Parathyroid adenoma (tissue), 2 donors: ENCODE results near the gene NKAIN2.
"Not testable (repeated sequence)": the region's sequence is repeated elsewhere in the genome, so short reads cannot be mapped to it uniquely, and the experiment has no call there.

ENCODE experiments used
- H2AFZ ChIP-seq: fragments of 300-600 bp; sonication (generic); one replicate; pipeline ENCODE4 v1.7.0; 2017; ENCODE audit warnings: antibody characterized with exemption, mild to moderate bottlenecking
- H3K27ac ChIP-seq: fragments of 300-600 bp; sonication (generic); one replicate; pipeline ENCODE4 v1.7.0; 2017
- H3K27me3 ChIP-seq: fragments of 300-600 bp; sonication (generic); one replicate; pipeline ENCODE4 v1.7.0; 2017; ENCODE audit warnings: low read length; ENCODE audit not compliant: control insufficient read depth, insufficient read depth
- H3K36me3 ChIP-seq: fragments of 300-600 bp; sonication (generic); one replicate; pipeline ENCODE4 v1.7.0; 2017; ENCODE audit warnings: low read length; ENCODE audit not compliant: control insufficient read depth, insufficient read depth
- H3K4me1 ChIP-seq: fragments of 300-600 bp; sonication (generic); one replicate; pipeline ENCODE4 v1.7.0; 2017; ENCODE audit warnings: control low read depth
- H3K4me2 ChIP-seq: fragments of 300-600 bp; sonication (generic); one replicate; pipeline ENCODE4 v1.7.0; 2017; ENCODE audit warnings: low read length
- H3K4me3 ChIP-seq: fragments of 300-600 bp; sonication (generic); one replicate; pipeline ENCODE4 v1.7.0; 2017; ENCODE audit warnings: low read depth, low read length
- H3K79me2 ChIP-seq: fragments of 300-600 bp; sonication (generic); one replicate; pipeline ENCODE4 v1.7.0; 2017; ENCODE audit warnings: control low read depth
- H3K9ac ChIP-seq: fragments of 300-600 bp; sonication (generic); one replicate; pipeline ENCODE4 v1.7.0; 2017; ENCODE audit warnings: mild to moderate bottlenecking
- H3K9me3 ChIP-seq: fragments of 300-600 bp; sonication (generic); one replicate; pipeline ENCODE4 v1.7.0; 2017; ENCODE audit warnings: low read length; ENCODE audit not compliant: control insufficient read depth
- CTCF ChIP-seq: fragments of 300-600 bp; sonication (generic); IDR thresholded peaks from one replicate; pipeline ENCODE4 v1.7.0; 2017; ENCODE audit warnings: antibody characterized with exemption, mild to moderate bottlenecking
- donor health status: primary hyperparathyroidism.

NKAIN2 gene

GRCh38 chr6:124339610-124340334, 536.1 kb downstream of the NKAIN2 start:
- H3K9me3 ChIP-seq, result no peaks in the 10 kb centered on the region
- H3K36me3 ChIP-seq, result no peaks in the 10 kb centered on the region
- H3K4me1 ChIP-seq, result no peaks in the 10 kb centered on the region
- no peak overlapping the region for H3K27ac ChIP-seq
- no peak overlapping the region for H3K4me3 ChIP-seq
- H3K79me2 ChIP-seq, result no peaks in the 10 kb centered on the region
- H3K27me3 ChIP-seq, result no peaks in the 10 kb centered on the region
- TF ChIP-seq CTCF, result no peak
- H3K9ac ChIP-seq, result no peak overlapping the region
- H2AFZ ChIP-seq, result no peak overlapping the region
- H3K4me2 ChIP-seq, result no peak overlapping the region

- not testable (repeated sequence) for H2AFZ ChIP-seq, H3K9me3 ChIP-seq, H3K9ac ChIP-seq
These were observed 544.7 kb downstream of the NKAIN2 start for GRCh38 chr6:124348339-124348738.

GRCh38 chr6:124355146-124355545, 551.5 kb downstream of the NKAIN2 start:
- Histone ChIP-seq H3K4me3 (no peak overlapping the region), H3K4me2 (no peak overlapping the region), H3K4me1 (no peaks in the 10 kb centered on the region), H2AFZ (no peak overlapping the region), H3K9me3 (no peaks in the 10 kb centered on the region), H3K27ac (no peak overlapping the region), H3K36me3 (no peaks in the 10 kb centered on the region), H3K79me2 (no peaks in the 10 kb centered on the region), H3K27me3 (no peaks in the 10 kb centered on the region), H3K9ac (no peak overlapping the region)
- TF ChIP-seq CTCF, result no peak

More at GRCh38 chr6:124348339-124348738, 544.7 kb downstream of the NKAIN2 start:
- not testable (repeated sequence) for H3K4me3 ChIP-seq, H3K36me3 ChIP-seq, H3K79me2 ChIP-seq, H3K27me3 ChIP-seq, H3K27ac ChIP-seq, H3K4me2 ChIP-seq, H3K4me1 ChIP-seq

GRCh38 chr6:124356276-124356810, 552.7 kb downstream of the NKAIN2 start:
- Histone ChIP-seq H3K36me3 (no peaks in the 10 kb centered on the region), H3K4me1 (no peaks in the 10 kb centered on the region), H2AFZ (no peak overlapping the region), H3K9ac (no peak overlapping the region), H3K27ac (no peak overlapping the region), H3K27me3 (no peaks in the 10 kb centered on the region), H3K4me3 (no peak overlapping the region), H3K79me2 (no peaks in the 10 kb centered on the region), H3K4me2 (no peak overlapping the region), H3K9me3 (no peaks in the 10 kb centered on the region)
- TF ChIP-seq CTCF, result no peak

GRCh38 chr6:124356811-124357210, 553.1 kb downstream of the NKAIN2 start:
- Histone ChIP-seq H3K79me2 (no peaks in the 10 kb centered on the region), H3K4me2 (no peak overlapping the region), H3K36me3 (no peaks in the 10 kb centered on the region), H3K27me3 (no peaks in the 10 kb centered on the region), H3K4me3 (no peak overlapping the region), H3K27ac (no peak overlapping the region), H3K4me1 (no peaks in the 10 kb centered on the region), H3K9me3 (no peaks in the 10 kb centered on the region), H3K9ac (no peak overlapping the region), H2AFZ (no peak overlapping the region)
- no peak for TF ChIP-seq CTCF
